Measurements from ENCODE around the gene CLEC9A.
"Not testable (repeated sequence)": the region's sequence is repeated elsewhere in the genome, so short reads cannot be mapped to it uniquely, and the experiment has no call there.

The CLEC9A gene

GRCh38 chr12:10030446-10030845 lies at the start of gene CLEC9A:
CLEC9A (plus strand) TSS chr12:10030682; CDS start chr12:10052688, 22,006 bp downstream.
- DNase-seq: no peak

- no peak for DNase-seq
These were observed 38.6 kb upstream of the CLEC9A start for GRCh38 chr12:9991876-9992275.

GRCh38 chr12:9992296-9992695 lies 38.2 kb upstream of the CLEC9A start:
- DNase-seq: no peak

- DNase-seq: no peak
These were observed 31.5 kb upstream of the CLEC9A start, which contains the start of gene CLEC1B for GRCh38 chr12:9999016-9999415. CLEC1B (minus strand) TSS chr12:9999121; CDS start chr12:9999100, 21 bp downstream.

- DNase-seq: no peak
These were observed 29.2 kb upstream of the CLEC9A start for GRCh38 chr12:10001171-10001776.

GRCh38 chr12:10012630-10013330 lies 17.7 kb upstream of the CLEC9A start:
- DNase-seq: no peak

GRCh38 chr12:10015450-10015849 lies 15.0 kb upstream of the CLEC9A start:
- no peak for DNase-seq

GRCh38 chr12:10016881-10017280 lies 13.6 kb upstream of the CLEC9A start:
- DNase-seq: no peak

GRCh38 chr12:10018386-10018785 lies 12.1 kb upstream of the CLEC9A start:
- DNase-seq: no peak

- no peak for DNase-seq
These were observed 9.1 kb upstream of the CLEC9A start for GRCh38 chr12:10021342-10021741.

- DNase-seq: no peak
These were observed 5.2 kb upstream of the CLEC9A start for GRCh38 chr12:10025236-10025635.

- DNase-seq: not testable (repeated sequence)
These were observed 3.8 kb upstream of the CLEC9A start for GRCh38 chr12:10026666-10027065.

GRCh38 chr12:10027311-10027710 lies 3.2 kb upstream of the CLEC9A start:
- no peak for DNase-seq

- no peak for DNase-seq
These were observed 2.8 kb upstream of the CLEC9A start for GRCh38 chr12:10027721-10028120.

- DNase-seq: no peak
These were observed 839 bp downstream of the CLEC9A start for GRCh38 chr12:10031321-10031720.

GRCh38 chr12:10031771-10032175 lies 1.3 kb downstream of the CLEC9A start:
- no peak for DNase-seq

- no peak for DNase-seq
These were observed 3.5 kb downstream of the CLEC9A start for GRCh38 chr12:10033783-10034545.

GRCh38 chr12:10042167-10042566 lies 11.7 kb downstream of the CLEC9A start:
- DNase-seq: no peak

GRCh38 chr12:10048526-10048925 lies 18.0 kb downstream of the CLEC9A start:
- no peak for DNase-seq

GRCh38 chr12:10052193-10052913 lies 21.9 kb downstream of the CLEC9A start:
- no peak for DNase-seq

GRCh38 chr12:10058387-10058786 lies 27.9 kb downstream of the CLEC9A start:
- no peak for DNase-seq

- no peak for DNase-seq
These were observed 34.8 kb downstream of the CLEC9A start for GRCh38 chr12:10065241-10065640.

- no peak for DNase-seq
These were observed 36.8 kb downstream of the CLEC9A start for GRCh38 chr12:10067264-10067663.

Measured in DMS79 (cell line).